Hepatocyte (in vitro differentiated cells): Measurements from ENCODE around the gene ORM2.
"Not testable (repeated sequence)": the region's sequence is repeated elsewhere in the genome, so short reads cannot be mapped to it uniquely, and the experiment has no call there.

Experiments
- EZH2 ChIP-seq: fragments of 200-600 bp; sonication (generic); IDR thresholded peaks from 2 replicates; pipeline ENCODE4 v1.6.1; 2016; ENCODE audit warnings: antibody characterized with exemption, mild to moderate bottlenecking, borderline replicate concordance
- TF ChIP-seq, protein P1 (sequence below): fragments of 200-600 bp; sonication (generic); IDR thresholded peaks from 2 replicates; pipeline ENCODE4 v1.5.1; 2016; ENCODE audit warnings: antibody characterized with exemption, mild to moderate bottlenecking; ENCODE audit not compliant: poor library complexity

DNA sequence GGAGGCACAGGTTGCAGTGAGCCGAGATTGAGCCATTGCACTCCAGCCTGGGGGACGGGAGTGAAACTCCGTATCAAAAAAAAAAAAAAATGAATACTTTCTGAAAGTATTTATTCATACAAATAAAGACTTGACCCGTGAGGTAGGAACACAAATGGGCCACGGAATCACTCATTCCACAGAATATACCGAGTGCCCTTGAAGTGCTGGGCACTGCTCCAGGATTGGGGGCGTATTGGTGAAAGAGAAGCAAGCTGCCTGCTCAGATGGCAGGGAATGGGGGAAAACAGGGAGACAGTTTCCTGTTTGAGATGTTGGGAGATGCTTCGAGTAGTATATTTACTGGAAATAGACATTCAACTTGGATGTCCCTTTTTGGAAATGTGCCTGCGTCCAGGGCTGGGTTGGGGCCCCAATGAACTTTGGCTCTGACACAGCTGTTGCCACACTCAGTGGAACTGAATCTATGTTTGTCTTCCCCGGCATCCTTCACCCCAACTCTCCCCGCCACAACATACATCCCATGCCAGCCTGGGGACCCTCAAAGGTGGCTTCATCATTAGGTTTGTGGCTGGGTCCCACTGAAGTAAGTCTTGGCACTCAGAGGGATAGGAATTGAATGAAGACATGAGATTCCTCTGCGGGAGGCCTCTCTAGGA, 7.4 kb upstream of the ORM2 start:
- TF ChIP-seq, protein P1, sequence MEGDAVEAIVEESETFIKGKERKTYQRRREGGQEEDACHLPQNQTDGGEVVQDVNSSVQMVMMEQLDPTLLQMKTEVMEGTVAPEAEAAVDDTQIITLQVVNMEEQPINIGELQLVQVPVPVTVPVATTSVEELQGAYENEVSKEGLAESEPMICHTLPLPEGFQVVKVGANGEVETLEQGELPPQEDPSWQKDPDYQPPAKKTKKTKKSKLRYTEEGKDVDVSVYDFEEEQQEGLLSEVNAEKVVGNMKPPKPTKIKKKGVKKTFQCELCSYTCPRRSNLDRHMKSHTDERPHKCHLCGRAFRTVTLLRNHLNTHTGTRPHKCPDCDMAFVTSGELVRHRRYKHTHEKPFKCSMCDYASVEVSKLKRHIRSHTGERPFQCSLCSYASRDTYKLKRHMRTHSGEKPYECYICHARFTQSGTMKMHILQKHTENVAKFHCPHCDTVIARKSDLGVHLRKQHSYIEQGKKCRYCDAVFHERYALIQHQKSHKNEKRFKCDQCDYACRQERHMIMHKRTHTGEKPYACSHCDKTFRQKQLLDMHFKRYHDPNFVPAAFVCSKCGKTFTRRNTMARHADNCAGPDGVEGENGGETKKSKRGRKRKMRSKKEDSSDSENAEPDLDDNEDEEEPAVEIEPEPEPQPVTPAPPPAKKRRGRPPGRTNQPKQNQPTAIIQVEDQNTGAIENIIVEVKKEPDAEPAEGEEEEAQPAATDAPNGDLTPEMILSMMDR: not testable (repeated sequence)
- not testable (repeated sequence) for TF ChIP-seq EZH2
